GM10248 (cell line): ENCODE results near the gene PTBP3.

ENCODE experiments used
- CTCF ChIA-PET: fragments of 300-600 bp; sonication (Branson Sonifier 250); formaldehyde crosslinking; extraction: SDS; loops from one replicate; lab custom pipeline; 2021; ENCODE audit warnings: antibody characterized with exemption; lab: Yijun Ruan, JAX
- POLR2A ChIA-PET: fragments of 350-650 bp; sonication (Branson Sonifier 250); formaldehyde crosslinking; extraction: SDS; loops from one replicate; lab custom pipeline; 2020; ENCODE audit warnings: antibody characterized with exemption; lab: Yijun Ruan, JAX
- DNase-seq: peaks from one replicate; pipeline ENCODE4 v3.0.0; 2012; ENCODE audit errors: extremely low spot score
- CTCF ChIP-seq: IDR thresholded peaks from 2 replicates; pipeline ENCODE4 v1.5.1; 2012; ENCODE audit warnings: mild to moderate bottlenecking, low read depth; ENCODE audit errors: extremely low read depth, missing control alignments, control extremely low read depth

The PTBP3 gene

DNA sequence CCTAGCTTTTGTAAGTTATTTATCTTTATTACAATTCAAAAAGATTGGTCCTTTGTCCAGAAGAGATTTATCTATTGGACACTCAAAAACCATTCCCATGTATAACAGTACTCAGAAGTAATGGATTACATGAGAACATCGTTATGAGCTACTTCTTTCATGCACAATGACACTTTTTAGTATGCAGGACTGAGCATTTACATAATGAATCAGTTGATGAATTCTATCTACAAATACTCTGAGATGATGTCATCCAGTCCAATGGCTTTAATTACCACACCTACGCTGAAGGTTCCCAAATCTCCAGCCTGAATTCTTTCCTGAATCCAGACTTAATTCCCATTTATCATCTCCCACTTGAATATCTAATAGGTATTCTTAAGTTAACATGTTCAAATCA, 75.3 kb downstream of the PTBP3 start:
- POLR2A ChIA-PET = no interaction called here
- CTCF ChIA-PET = interaction anchor here (1.6 to 1.7 kb wide), 2 partner anchors 30 to 60 kb away, joined by 3 to 5 read pairs; no protein-coding TSS in a partner anchor
- DNase-seq = no peak
- no peak for TF ChIP-seq CTCF

- ChIA-PET CTCF (no interaction called here), POLR2A (no interaction called here)
- no peak for DNase-seq
- no peak for TF ChIP-seq CTCF
These were observed 81.2 kb downstream of the PTBP3 start for GRCh38 chr9:112252194-112252593.

- ChIA-PET POLR2A (no interaction called here), CTCF (interaction anchor here (1.0 kb wide), 2 partner anchors 10 to 30 kb away, joined by 3 read pairs; no protein-coding TSS in a partner anchor)
- peak; percentile 36 for DNase-seq
These were observed 84.1 kb downstream of the PTBP3 start for GRCh38 chr9:112249277-112249676.

DNA sequence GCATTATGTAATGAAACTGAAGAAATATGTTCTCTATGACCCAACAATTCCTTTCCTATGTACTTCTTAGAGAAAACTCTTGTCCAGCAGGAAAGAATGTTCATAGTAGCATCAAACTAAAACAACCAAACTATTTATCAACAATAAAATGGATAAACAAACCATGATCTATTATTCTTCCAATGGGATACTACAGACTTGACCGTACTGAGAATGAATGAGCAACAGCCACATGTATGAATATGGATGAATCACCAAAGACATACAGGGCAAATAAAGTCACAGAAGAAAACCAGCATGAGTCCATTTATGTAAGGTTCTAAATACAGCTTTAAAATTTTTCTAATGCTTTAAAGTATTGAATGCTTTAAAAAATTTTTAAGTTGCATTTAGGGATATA, 84.7 kb downstream of the PTBP3 start:
- CTCF ChIA-PET = no interaction called here
- POLR2A ChIA-PET = no interaction called here
- DNase-seq = no peak
- TF ChIP-seq CTCF = no peak

More at GRCh38 chr9:112249277-112249676, 84.1 kb downstream of the PTBP3 start:
- TF ChIP-seq CTCF = no peak

DNA sequence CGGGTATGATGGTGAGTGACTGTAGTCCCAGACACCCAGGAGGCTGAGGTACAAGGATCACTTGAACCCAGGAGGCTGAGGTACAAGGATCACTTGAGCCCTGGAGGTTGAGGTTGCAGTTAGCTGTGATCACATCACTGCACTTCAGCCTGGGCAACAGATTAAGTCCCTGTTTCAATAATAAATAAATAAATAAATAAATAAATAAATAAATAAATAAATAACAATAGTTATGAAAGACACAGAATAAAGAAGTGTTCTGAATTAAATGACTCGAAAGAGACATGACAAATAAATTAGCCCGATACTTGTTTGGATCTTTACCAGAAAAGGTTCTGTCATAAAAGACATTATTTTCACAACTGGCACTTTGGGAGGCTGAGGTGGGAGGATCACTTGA, 86.3 kb downstream of the PTBP3 start:
- no peak for TF ChIP-seq CTCF
- CTCF ChIA-PET = interaction anchor here (2.3 kb wide), 1 partner anchor 10 kb away, joined by 8 read pairs; no protein-coding TSS in a partner anchor
- POLR2A ChIA-PET = no interaction called here
- no peak for DNase-seq

DNA sequence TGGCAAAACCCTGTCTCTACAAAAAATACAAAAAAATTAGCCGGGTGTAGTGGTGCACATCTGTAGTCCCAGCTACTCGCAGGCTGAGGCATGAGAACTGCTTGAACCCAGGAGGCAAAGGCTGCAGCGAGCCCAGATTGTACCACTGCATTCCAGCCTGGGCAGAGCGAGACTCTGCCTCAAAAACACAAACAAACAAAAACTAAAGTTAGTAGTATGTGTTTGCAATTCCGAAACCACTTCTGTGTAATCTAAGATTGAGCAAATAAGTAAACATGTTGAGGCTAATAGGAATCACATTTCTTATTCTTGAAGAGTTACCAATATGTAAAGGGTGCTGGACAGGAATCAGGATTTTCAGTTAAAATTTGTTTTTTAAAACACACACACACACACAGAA, 88.3 kb downstream of the PTBP3 start:
- ChIA-PET POLR2A (no interaction called here), CTCF (no interaction called here)
- no peak for DNase-seq
- TF ChIP-seq CTCF = no peak

DNA sequence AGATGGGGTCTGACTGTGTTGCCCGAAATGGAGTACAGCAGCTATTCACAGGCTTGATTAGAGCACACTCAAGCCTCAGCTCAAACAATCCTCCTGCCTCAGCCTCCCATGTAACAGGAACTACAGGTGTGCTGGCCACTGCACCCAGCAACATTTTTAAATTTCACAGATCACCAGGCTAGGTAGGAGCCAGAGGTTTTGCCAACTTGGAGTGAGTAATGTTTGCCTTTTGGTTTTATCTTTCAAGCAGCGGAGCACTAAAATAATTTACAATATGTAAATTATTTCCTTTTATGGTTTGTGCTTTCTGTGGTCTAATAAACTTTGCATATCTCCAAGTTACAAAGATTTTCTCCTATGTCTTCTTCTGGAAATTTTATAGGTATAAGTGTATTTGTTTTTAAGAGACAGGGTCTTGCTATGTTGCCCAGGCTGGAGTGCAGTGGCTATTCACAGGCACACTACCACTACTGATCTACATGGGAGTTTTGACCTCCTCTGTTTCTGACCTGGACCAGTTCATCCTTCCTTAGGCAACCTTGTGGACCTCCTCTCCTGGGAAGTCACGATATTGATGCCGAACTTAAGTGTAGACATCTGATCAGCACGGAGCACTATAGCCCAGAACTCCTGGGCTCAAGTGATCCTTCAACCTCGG, 91.1 kb downstream of the PTBP3 start:
- DNase-seq = no peak
- ChIA-PET CTCF (interaction anchor here (1.5 kb wide), 1 partner anchor 10 kb away, joined by 6 read pairs; no protein-coding TSS in a partner anchor), POLR2A (no interaction called here)
- no peak for TF ChIP-seq CTCF
